Measurements from ENCODE around the gene DISC1. TPM values are rescaled to one million over a fixed set of nuclear protein-coding genes. Genes with fewer than 3 reads are reported as not detected.

DISC1 gene
- polyA plus RNA-seq, 1 donor from 2014 or later: 0.84 TPM

DNA sequence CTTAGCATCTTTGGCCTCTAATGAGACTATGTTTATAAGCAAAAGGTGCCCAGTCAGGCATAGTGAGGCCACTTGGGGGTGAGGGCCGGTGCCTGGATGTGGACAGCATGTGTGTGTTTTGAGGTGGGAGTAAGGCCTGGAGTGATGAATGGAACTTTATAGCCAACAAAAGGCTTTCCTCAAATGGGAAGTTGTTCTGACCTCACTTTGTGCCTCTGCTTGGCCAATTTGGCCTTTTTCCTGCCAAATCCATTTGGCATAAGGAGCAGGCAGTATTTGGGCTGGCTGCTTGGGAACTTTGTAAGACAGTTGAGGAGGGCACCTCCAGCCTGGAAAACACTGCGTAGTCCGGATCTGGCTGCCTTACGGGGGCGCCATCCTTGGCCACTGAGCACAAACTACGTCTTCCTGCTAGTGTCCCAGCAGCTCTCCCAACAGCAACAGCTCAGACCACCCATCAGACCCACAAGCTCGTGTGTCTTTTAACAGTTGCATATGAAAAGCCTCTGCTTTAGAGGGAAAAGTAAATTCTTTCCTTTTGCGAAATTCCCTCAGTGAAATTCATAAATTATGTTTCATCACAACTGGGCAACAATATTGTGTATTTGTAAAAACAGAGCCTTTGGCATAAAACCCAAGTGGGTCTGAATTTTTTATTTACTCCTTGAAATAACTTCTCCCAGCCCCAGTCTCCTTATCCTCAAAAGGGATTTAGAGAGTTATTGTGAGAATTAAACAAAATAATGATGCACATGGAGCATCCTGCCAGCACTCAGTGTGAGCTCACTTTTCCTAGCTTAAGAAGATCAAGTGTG is 322.9 kb downstream of the DISC1 start:
- H3K27me3 ChIP-seq (ENCODE audit: insufficient read depth, low read depth, low read length): no peaks in the 10 kb centered on the region
- H3K9me2 ChIP-seq (ENCODE audit: insufficient read depth, low read length): no peaks in the 10 kb centered on the region
- TF ChIP-seq SMC3 (conservative IDR thresholded peaks at IDR 0.05; ENCODE audit: poor library complexity) (no peak), EZH2 (IDR thresholded peaks at IDR 0.05; ENCODE audit: borderline replicate concordance, insufficient read depth, low read length, poor library complexity, severe bottlenecking) (no peak), RAD21 (conservative IDR thresholded peaks at IDR 0.05) (no peak), TAF1 (IDR thresholded peaks at IDR 0.05; ENCODE audit: low read depth) (no peak), MXI1 (conservative IDR thresholded peaks at IDR 0.05; ENCODE audit: poor library complexity, severe bottlenecking) (no peak), POLR2AphosphoS5 (IDR thresholded peaks at IDR 0.05) (no peak), EP300 (conservative IDR thresholded peaks at IDR 0.05; ENCODE audit: poor library complexity, severe bottlenecking) (no peak)
- TF ChIP-seq, protein P1, sequence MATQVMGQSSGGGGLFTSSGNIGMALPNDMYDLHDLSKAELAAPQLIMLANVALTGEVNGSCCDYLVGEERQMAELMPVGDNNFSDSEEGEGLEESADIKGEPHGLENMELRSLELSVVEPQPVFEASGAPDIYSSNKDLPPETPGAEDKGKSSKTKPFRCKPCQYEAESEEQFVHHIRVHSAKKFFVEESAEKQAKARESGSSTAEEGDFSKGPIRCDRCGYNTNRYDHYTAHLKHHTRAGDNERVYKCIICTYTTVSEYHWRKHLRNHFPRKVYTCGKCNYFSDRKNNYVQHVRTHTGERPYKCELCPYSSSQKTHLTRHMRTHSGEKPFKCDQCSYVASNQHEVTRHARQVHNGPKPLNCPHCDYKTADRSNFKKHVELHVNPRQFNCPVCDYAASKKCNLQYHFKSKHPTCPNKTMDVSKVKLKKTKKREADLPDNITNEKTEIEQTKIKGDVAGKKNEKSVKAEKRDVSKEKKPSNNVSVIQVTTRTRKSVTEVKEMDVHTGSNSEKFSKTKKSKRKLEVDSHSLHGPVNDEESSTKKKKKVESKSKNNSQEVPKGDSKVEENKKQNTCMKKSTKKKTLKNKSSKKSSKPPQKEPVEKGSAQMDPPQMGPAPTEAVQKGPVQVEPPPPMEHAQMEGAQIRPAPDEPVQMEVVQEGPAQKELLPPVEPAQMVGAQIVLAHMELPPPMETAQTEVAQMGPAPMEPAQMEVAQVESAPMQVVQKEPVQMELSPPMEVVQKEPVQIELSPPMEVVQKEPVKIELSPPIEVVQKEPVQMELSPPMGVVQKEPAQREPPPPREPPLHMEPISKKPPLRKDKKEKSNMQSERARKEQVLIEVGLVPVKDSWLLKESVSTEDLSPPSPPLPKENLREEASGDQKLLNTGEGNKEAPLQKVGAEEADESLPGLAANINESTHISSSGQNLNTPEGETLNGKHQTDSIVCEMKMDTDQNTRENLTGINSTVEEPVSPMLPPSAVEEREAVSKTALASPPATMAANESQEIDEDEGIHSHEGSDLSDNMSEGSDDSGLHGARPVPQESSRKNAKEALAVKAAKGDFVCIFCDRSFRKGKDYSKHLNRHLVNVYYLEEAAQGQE (IDR thresholded peaks at IDR 0.05; ENCODE audit: borderline replicate concordance): no peak
- TF ChIP-seq, protein P2, sequence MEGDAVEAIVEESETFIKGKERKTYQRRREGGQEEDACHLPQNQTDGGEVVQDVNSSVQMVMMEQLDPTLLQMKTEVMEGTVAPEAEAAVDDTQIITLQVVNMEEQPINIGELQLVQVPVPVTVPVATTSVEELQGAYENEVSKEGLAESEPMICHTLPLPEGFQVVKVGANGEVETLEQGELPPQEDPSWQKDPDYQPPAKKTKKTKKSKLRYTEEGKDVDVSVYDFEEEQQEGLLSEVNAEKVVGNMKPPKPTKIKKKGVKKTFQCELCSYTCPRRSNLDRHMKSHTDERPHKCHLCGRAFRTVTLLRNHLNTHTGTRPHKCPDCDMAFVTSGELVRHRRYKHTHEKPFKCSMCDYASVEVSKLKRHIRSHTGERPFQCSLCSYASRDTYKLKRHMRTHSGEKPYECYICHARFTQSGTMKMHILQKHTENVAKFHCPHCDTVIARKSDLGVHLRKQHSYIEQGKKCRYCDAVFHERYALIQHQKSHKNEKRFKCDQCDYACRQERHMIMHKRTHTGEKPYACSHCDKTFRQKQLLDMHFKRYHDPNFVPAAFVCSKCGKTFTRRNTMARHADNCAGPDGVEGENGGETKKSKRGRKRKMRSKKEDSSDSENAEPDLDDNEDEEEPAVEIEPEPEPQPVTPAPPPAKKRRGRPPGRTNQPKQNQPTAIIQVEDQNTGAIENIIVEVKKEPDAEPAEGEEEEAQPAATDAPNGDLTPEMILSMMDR (IDR thresholded peaks at IDR 0.05; ENCODE audit: poor library complexity, severe bottlenecking): no peak
- H3K4me2 ChIP-seq (ENCODE audit: low read length): no peak overlapping the region
- H3K36me3 ChIP-seq (ENCODE audit: insufficient read depth, low read length): no peaks in the 10 kb centered on the region
- H3K4me3 ChIP-seq (ENCODE audit: low read length): no peak overlapping the region
- H4K20me1 ChIP-seq (ENCODE audit: insufficient read depth): no peaks in the 10 kb centered on the region
- no peak overlapping the region for H3K27ac ChIP-seq (ENCODE audit: low read length)
- no peaks in the 10 kb centered on the region for H3K79me2 ChIP-seq (replicated peaks; ENCODE audit: insufficient read depth, low read length)
- no peaks in the 10 kb centered on the region for H3F3A ChIP-seq (ENCODE audit: insufficient read depth, low read length, poor library complexity, severe bottlenecking)
- no peak overlapping the region for H2AFZ ChIP-seq (ENCODE audit: low read depth, low read length)
- no peak overlapping the region for H3K9ac ChIP-seq (ENCODE audit: low read length)
- H3K9me3 ChIP-seq (ENCODE audit: low read length): no peaks in the 10 kb centered on the region

DNA sequence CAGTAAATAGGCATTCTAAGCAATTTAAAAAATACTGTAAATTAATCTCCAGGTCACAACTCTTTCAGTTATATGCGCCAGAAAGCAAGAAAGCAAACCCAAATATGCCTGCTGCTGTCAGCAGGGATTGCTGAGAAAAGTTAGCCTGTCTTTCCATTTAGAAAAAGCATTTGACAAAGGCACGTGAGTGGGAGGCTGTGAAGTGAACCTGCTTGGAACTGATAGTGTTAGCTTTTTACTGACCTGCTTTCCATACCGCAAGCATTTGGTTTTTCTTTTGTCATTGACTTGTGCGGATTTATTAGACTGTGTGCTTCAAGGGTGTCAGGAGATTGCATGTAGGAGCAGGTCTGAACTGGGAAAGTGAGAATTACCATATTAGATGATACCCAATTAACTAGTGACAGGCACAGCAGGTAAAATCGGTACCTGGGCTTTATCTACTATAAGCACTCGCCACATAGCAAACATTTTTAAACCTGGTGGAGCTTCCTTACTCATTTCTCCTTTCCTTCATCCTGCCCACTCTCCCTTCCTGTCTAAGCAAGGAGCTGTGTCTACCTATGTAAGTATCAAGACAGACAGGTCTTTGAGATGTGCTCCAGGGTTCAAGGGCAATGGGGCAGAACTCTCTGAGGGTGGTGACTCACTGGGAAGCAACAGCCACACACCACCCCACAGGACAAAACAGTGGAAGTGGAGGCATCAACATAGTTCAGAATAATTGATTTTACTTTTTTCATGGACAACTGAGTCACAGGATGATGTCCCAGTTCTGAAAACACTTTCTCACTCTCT is 323.9 kb downstream of the DISC1 start:
- H3K4me3 ChIP-seq (ENCODE audit: low read length): no peak overlapping the region
- no peaks in the 10 kb centered on the region for H3K36me3 ChIP-seq (ENCODE audit: insufficient read depth, low read length)
- H2AFZ ChIP-seq (ENCODE audit: low read depth, low read length): no peak overlapping the region
- no peaks in the 10 kb centered on the region for H4K20me1 ChIP-seq (ENCODE audit: insufficient read depth)
- no peaks in the 10 kb centered on the region for H3K9me2 ChIP-seq (ENCODE audit: insufficient read depth, low read length)
- H3K4me2 ChIP-seq (ENCODE audit: low read length): no peak overlapping the region
- no peak overlapping the region for H3K27ac ChIP-seq (ENCODE audit: low read length)
- no peaks in the 10 kb centered on the region for H3K9me3 ChIP-seq (ENCODE audit: low read length)
- H3K79me2 ChIP-seq (replicated peaks; ENCODE audit: insufficient read depth, low read length): no peaks in the 10 kb centered on the region
- H3K9ac ChIP-seq (ENCODE audit: low read length): no peak overlapping the region
- TF ChIP-seq TAF1 (IDR thresholded peaks at IDR 0.05; ENCODE audit: low read depth) (no peak), POLR2AphosphoS5 (IDR thresholded peaks at IDR 0.05) (no peak), EZH2 (IDR thresholded peaks at IDR 0.05; ENCODE audit: borderline replicate concordance, insufficient read depth, low read length, poor library complexity, severe bottlenecking) (no peak), EP300 (conservative IDR thresholded peaks at IDR 0.05; ENCODE audit: poor library complexity, severe bottlenecking) (no peak), SMC3 (conservative IDR thresholded peaks at IDR 0.05; ENCODE audit: poor library complexity) (no peak), MXI1 (conservative IDR thresholded peaks at IDR 0.05; ENCODE audit: poor library complexity, severe bottlenecking) (no peak), RAD21 (conservative IDR thresholded peaks at IDR 0.05) (no peak)
- TF ChIP-seq, protein P1 (IDR thresholded peaks at IDR 0.05; ENCODE audit: borderline replicate concordance): no peak
- TF ChIP-seq, protein P2 (IDR thresholded peaks at IDR 0.05; ENCODE audit: poor library complexity, severe bottlenecking): no peak
- H3F3A ChIP-seq (ENCODE audit: insufficient read depth, low read length, poor library complexity, severe bottlenecking): no peaks in the 10 kb centered on the region
- H3K27me3 ChIP-seq (ENCODE audit: insufficient read depth, low read depth, low read length): no peaks in the 10 kb centered on the region

Data from neural cell (in vitro differentiated cells).